Loucy (cell line): ENCODE results near the gene SLC35E4.

Experiments
- H2AFZ ChIP-seq: fragments of 200-600 bp; sonication (generic); 2 replicates; pipeline ENCODE4 v1.6.0; 2016; ENCODE audit warnings: antibody characterized with exemption, mild to moderate bottlenecking, low read length, moderate library complexity
- H3F3A ChIP-seq: fragments of 200-600 bp; 2 replicates; pipeline ENCODE4 v1.6.0; 2016; ENCODE audit warnings: antibody characterized with exemption, low read depth, mild to moderate bottlenecking
- H3K27me3 ChIP-seq: fragments of 200-600 bp; sonication (generic); 2 replicates; pipeline ENCODE4 v1.6.1; 2014; ENCODE audit warnings: low read length, mild to moderate bottlenecking; ENCODE audit not compliant: insufficient read depth, poor library complexity, severe bottlenecking
- H3K36me3 ChIP-seq: fragments of 200-600 bp; sonication (generic); 2 replicates; pipeline ENCODE4 v1.6.1; 2016; ENCODE audit warnings: low read length; ENCODE audit not compliant: insufficient read depth
- H3K4me1 ChIP-seq: fragments of 200-600 bp; sonication (generic); 2 replicates; pipeline ENCODE4 v1.5.1; 2014; ENCODE audit warnings: low read length, mild to moderate bottlenecking; ENCODE audit not compliant: insufficient read depth, poor library complexity, severe bottlenecking
- H3K4me2 ChIP-seq: fragments of 200-600 bp; sonication (generic); 2 replicates; pipeline ENCODE4 v1.6.0; 2014; ENCODE audit warnings: antibody characterized with exemption, low read length, low read depth, mild to moderate bottlenecking; ENCODE audit not compliant: poor library complexity, severe bottlenecking
- H3K4me3 ChIP-seq: fragments of 200-600 bp; sonication (generic); 2 replicates; pipeline ENCODE4 v1.5.1; 2014; ENCODE audit warnings: low read length, mild to moderate bottlenecking, mixed read lengths; ENCODE audit not compliant: poor library complexity, severe bottlenecking
- H3K79me2 ChIP-seq: fragments of 200-600 bp; sonication (generic); 2 replicates; pipeline ENCODE4 v1.6.1; 2014; ENCODE audit warnings: low read length; ENCODE audit not compliant: insufficient read depth
- H3K9ac ChIP-seq: fragments of 200-600 bp; sonication (generic); 2 replicates; pipeline ENCODE4 v1.6.0; 2014; ENCODE audit warnings: mild to moderate bottlenecking, low read depth, low read length, moderate library complexity; ENCODE audit not compliant: poor library complexity, severe bottlenecking
- H3K9me2 ChIP-seq: fragments of 200-600 bp; sonication (generic); replicated peaks from 2 replicates; pipeline ENCODE4 v1.6.1; 2016; ENCODE audit warnings: low read depth, low read length, mixed read lengths
- H3K9me3 ChIP-seq: fragments of 200-600 bp; sonication (generic); 2 replicates; pipeline ENCODE4 v1.6.1; 2014; ENCODE audit warnings: mild to moderate bottlenecking, antibody characterized with exemption, low read length, low read depth; ENCODE audit not compliant: insufficient read depth
- H4K20me1 ChIP-seq: fragments of 200-600 bp; sonication (generic); 2 replicates; pipeline ENCODE4 v1.6.0; 2014; ENCODE audit warnings: antibody characterized with exemption, low read length, mild to moderate bottlenecking; ENCODE audit not compliant: insufficient read depth, poor library complexity, severe bottlenecking
- CTCF ChIP-seq: fragments of 200-600 bp; sonication (generic); conservative IDR thresholded peaks from 2 replicates; pipeline ENCODE4 v1.5.1; 2014; ENCODE audit warnings: mild to moderate bottlenecking, antibody characterized with exemption, low read length
- EZH2phosphoT487 ChIP-seq: fragments of 200-600 bp; IDR thresholded peaks from 2 replicates; pipeline ENCODE4 v1.6.1; 2018; ENCODE audit warnings: antibody characterized with exemption, mild to moderate bottlenecking, moderate library complexity, borderline replicate concordance

Gene SLC35E4

GRCh38 chr22:30664798-30665197, 29.2 kb downstream of the SLC35E4 start:
- no peaks in the 10 kb centered on the region for H3K36me3 ChIP-seq
- no peaks in the 10 kb centered on the region for H3K9me2 ChIP-seq
- H2AFZ ChIP-seq = no peak overlapping the region
- no peaks in the 10 kb centered on the region for H3K27me3 ChIP-seq
- H3K9ac ChIP-seq = no peak overlapping the region
- no peaks in the 10 kb centered on the region for H3K79me2 ChIP-seq
- H3K4me2 ChIP-seq = no peak overlapping the region
- H3K9me3 ChIP-seq = no peaks in the 10 kb centered on the region
- no peaks in the 10 kb centered on the region for H3F3A ChIP-seq
- H3K4me1 ChIP-seq = peaks cover 8% of the 10 kb centered on the region
- H3K4me3 ChIP-seq = no peak overlapping the region
- H4K20me1 ChIP-seq = no peaks in the 10 kb centered on the region
- no peak for TF ChIP-seq EZH2phosphoT487
- no peak for TF ChIP-seq CTCF

GRCh38 chr22:30665266-30665665, 29.7 kb downstream of the SLC35E4 start:
- H3K4me2 ChIP-seq = no peak overlapping the region
- H3K9me3 ChIP-seq = no peaks in the 10 kb centered on the region
- no peak overlapping the region for H3K9ac ChIP-seq
- H2AFZ ChIP-seq = no peak overlapping the region
- no peaks in the 10 kb centered on the region for H3K36me3 ChIP-seq
- no peaks in the 10 kb centered on the region for H3F3A ChIP-seq
- no peak overlapping the region for H3K4me3 ChIP-seq
- no peaks in the 10 kb centered on the region for H3K27me3 ChIP-seq
- no peaks in the 10 kb centered on the region for H3K79me2 ChIP-seq
- H3K9me2 ChIP-seq = no peaks in the 10 kb centered on the region
- TF ChIP-seq CTCF (no peak), EZH2phosphoT487 (no peak)
- no peaks in the 10 kb centered on the region for H4K20me1 ChIP-seq
- peaks cover 8% of the 10 kb centered on the region for H3K4me1 ChIP-seq

GRCh38 chr22:30665786-30666185, 30.2 kb downstream of the SLC35E4 start:
- Histone ChIP-seq H3K36me3 (no peaks in the 10 kb centered on the region), H4K20me1 (no peaks in the 10 kb centered on the region), H2AFZ (no peak overlapping the region), H3K4me1 (peaks cover 8% of the 10 kb centered on the region), H3K9me2 (no peaks in the 10 kb centered on the region), H3K9me3 (no peaks in the 10 kb centered on the region), H3K4me2 (no peak overlapping the region), H3K27me3 (no peaks in the 10 kb centered on the region), H3K79me2 (no peaks in the 10 kb centered on the region), H3F3A (no peaks in the 10 kb centered on the region), H3K9ac (no peak overlapping the region), H3K4me3 (no peak overlapping the region)
- no peak for TF ChIP-seq EZH2phosphoT487
- no peak for TF ChIP-seq CTCF
